GM19438 (cell line): ENCODE measurements around the gene CHST5.

Experiments used
- ATAC-seq: cut with Tn5 transposase; IDR thresholded peaks from one replicate; pipeline ENCODE4 v1.9.1; 2021; ENCODE audit warnings: low read depth; ENCODE audit not compliant: unreplicated experiment

CHST5 gene

DNA sequence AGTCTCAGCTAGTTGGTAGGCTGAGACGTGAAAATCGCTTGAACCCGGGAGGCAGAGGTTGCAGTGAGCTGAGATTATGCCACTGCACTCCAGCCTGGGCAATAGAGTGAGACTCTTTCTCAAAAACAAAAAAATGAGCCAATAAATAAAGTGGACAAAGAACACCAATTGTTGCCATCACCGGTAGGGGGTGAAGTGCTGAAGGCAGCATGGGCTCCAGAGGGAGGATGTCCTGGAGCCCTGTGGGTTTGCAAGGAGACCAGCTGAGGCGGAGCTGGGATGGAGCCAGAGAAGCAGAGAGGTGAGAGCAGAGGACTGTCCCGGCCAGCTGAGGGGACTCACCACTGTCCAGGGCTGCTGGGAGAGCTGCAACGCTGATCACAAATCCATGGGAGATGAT, 54.4 kb downstream of the CHST5 start:
- ATAC-seq: no peak

DNA sequence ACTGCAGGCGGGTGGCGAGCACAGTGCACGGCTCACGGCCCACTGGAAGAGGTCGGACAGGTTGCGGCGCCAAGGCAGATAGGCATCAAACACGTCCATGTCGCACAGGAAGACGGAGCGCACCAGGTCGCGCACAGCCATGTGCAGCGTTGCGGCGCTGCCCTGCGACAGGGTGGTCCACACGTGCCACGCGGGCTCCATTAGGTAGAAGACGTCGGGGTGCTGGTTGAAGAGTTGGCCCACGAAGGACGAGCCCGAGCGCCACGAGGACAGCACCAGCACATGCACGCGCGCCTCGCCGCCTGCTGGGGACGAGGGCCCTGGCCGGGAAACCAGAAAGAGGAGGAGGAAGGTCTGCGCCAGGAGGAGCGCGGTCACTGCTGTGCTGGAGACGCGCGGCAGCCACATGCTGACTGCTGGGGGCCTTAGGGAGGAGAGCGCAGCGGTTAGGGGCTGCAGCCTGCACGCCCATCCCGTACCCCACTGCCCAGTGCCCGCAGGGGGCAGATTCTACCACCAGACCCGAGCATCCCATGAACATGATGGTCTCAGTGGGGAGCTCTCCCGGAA, 56.4 kb downstream of the CHST5 start:
- no peak for ATAC-seq
